Measurements from ENCODE around the gene SLC17A7. TPM values are rescaled to one million over a fixed set of nuclear protein-coding genes. Genes with fewer than 3 reads are reported as not detected.

Gene SLC17A7
- total RNA-seq, 1 donor from 2014 or later = 0.55 TPM

GRCh38 chr19:49453013-49453756 lies 11.9 kb upstream of the SLC17A7 start, which contains the start of gene ALDH16A1:
TSS of gene ALDH16A1 (plus strand) at chr19:49453225. CDS start at chr19:49453332, 107 bp downstream.
- peaks cover 56% of the 10 kb centered on the region for H3K4me1 Mint-ChIP-seq
- TF ChIP-seq CTCF (IDR thresholded peaks at IDR 0.05) = no peak
- H3K27me3 Mint-ChIP-seq = no peaks in the 10 kb centered on the region
- POLR2A ChIA-PET = interaction anchor here (0.6 to 10.9 kb wide), 30 partner anchors 11 to 459 kb away, joined by 3 to 193 read pairs (median 4); partner anchors contain the start of genes CD37, FLT3LG, FUZ and KASH5
- CTCF ChIA-PET = interaction anchor here (0.8 to 1.7 kb wide), 3 partner anchors 17 to 145 kb away, joined by 3 to 9 read pairs (median 5); no protein-coding TSS in a partner anchor
- H3K9me3 Mint-ChIP-seq = no peaks in the 10 kb centered on the region
- peak within 1 kb of the TSS; percentile 99 for H3K4me3 Mint-ChIP-seq
- H3K36me3 Mint-ChIP-seq (ENCODE audit: low read depth) = peaks cover 65% of the 10 kb centered on the region
- intact Hi-C loops (cut with micrococcal nuclease) = loop anchor here (1.0 to 10.0 kb wide), 14 partner anchors 16 to 874 kb away; partner anchors contain the start of genes AKT1S1, BCL2L12, C19orf73 and IRF3
- H3K27ac Mint-ChIP-seq = peak within 1 kb of the TSS; percentile 100
- DNase-seq = peak; percentile 96
- ATAC-seq (ENCODE audit: low read depth) = peak; percentile 82

- Mint-ChIP-seq H3K4me1 (peaks cover 55% of the 10 kb centered on the region), H3K36me3 (ENCODE audit: low read depth) (peaks cover 66% of the 10 kb centered on the region), H3K27ac (peak within 1 kb of the TSS; percentile 100), H3K9me3 (no peaks in the 10 kb centered on the region), H3K4me3 (peak within 1 kb of the TSS; percentile 99), H3K27me3 (no peaks in the 10 kb centered on the region)
- ATAC-seq (ENCODE audit: low read depth) = peak; percentile 60
- peak; percentile 79 for DNase-seq
- intact Hi-C loops (cut with micrococcal nuclease) = loop anchor here (1.0 to 10.0 kb wide), 10 partner anchors 8 to 876 kb away; partner anchors contain the start of genes AKT1S1, C19orf73, GYS1 and KCNC3
- CTCF ChIA-PET = interaction anchor here (0.8 to 2.7 kb wide), 4 partner anchors 8 to 226 kb away, joined by 3 to 14 read pairs (median 4); no protein-coding TSS in a partner anchor
- POLR2A ChIA-PET = interaction anchor here (0.5 to 10.9 kb wide), 31 partner anchors 7 to 1285 kb away, joined by 3 to 193 read pairs (median 4); partner anchors contain the start of genes CD37, FLT3LG, NOSIP and PRR12
- TF ChIP-seq CTCF (IDR thresholded peaks at IDR 0.05) = no peak
These were observed 10.3 kb upstream of the SLC17A7 start, which contains the start of gene PIH1D1 for GRCh38 chr19:49451430-49452181. TSS of gene PIH1D1 (minus strand) at chr19:49451814. CDS start at chr19:49451574, 240 bp downstream.

- DNase-seq = no peak
- TF ChIP-seq CTCF (IDR thresholded peaks at IDR 0.05) = no peak
- Mint-ChIP-seq H3K27ac (peak overlapping the region; percentile 30), H3K36me3 (ENCODE audit: low read depth) (peaks cover 63% of the 10 kb centered on the region), H3K4me3 (peak overlapping the region; percentile 97), H3K9me3 (no peaks in the 10 kb centered on the region), H3K27me3 (no peaks in the 10 kb centered on the region), H3K4me1 (peaks cover 55% of the 10 kb centered on the region)
- ATAC-seq (ENCODE audit: low read depth) = no peak
- POLR2A ChIA-PET = interaction anchor here (0.7 to 10.9 kb wide), 4 partner anchors 18 to 934 kb away, joined by 6 to 193 read pairs (median 23); partner anchors contain the start of genes FLT3LG and POLD1
- intact Hi-C loops (cut with micrococcal nuclease) = loop anchor here (5.0 to 10.0 kb wide), 6 partner anchors 118 to 877 kb away; partner anchors contain the start of genes AKT1S1, KCNC3, LHB and PPP1R15A
- CTCF ChIA-PET = interaction anchor here (2.7 kb wide), 1 partner anchor 20 kb away, joined by 14 read pairs; no protein-coding TSS in a partner anchor
These were observed 9.1 kb upstream of the SLC17A7 start for GRCh38 chr19:49450405-49450804.

GRCh38 chr19:49448432-49448786 lies 7.1 kb upstream of the SLC17A7 start:
- no peak for ATAC-seq (ENCODE audit: low read depth)

More at GRCh38 chr19:49448432-49448786, 7.1 kb upstream of the SLC17A7 start:
- no peak overlapping the region for H3K4me3 Mint-ChIP-seq
- H3K36me3 Mint-ChIP-seq (ENCODE audit: low read depth) = peaks cover 56% of the 10 kb centered on the region
- no peak for TF ChIP-seq CTCF (IDR thresholded peaks at IDR 0.05)
- ChIA-PET CTCF (interaction anchor here (0.6 to 1.3 kb wide), 2 partner anchors 24 to 57 kb away, joined by 3 to 4 read pairs; no protein-coding TSS in a partner anchor), POLR2A (interaction anchor here (1.4 to 10.9 kb wide), 3 partner anchors 20 to 57 kb away, joined by 3 to 193 read pairs (median 5); partner anchors contain the start of genes FLT3LG and RPS11)
- H3K27ac Mint-ChIP-seq = peak overlapping the region; percentile 35
- H3K27me3 Mint-ChIP-seq = no peaks in the 10 kb centered on the region
- H3K4me1 Mint-ChIP-seq = peaks cover 51% of the 10 kb centered on the region
- intact Hi-C loops (cut with micrococcal nuclease) = no loop called here
- no peaks in the 10 kb centered on the region for H3K9me3 Mint-ChIP-seq
- DNase-seq = no peak
